Measurements from ENCODE around the gene ATAD1.

GRCh38 chr10:87841186-87841585 lies 23.2 kb upstream of the ATAD1 start:
- TF ChIP-seq CTCF (conservative IDR thresholded peaks at IDR 0.05; ENCODE audit: low read length) (no peak), EZH2phosphoT487 (IDR thresholded peaks at IDR 0.05; ENCODE audit: borderline replicate concordance) (no peak)
